Right atrium auricular region (tissue), 2 donors: Measurements from ENCODE around the gene CMTM4. TPM values are rescaled to one million over a fixed set of nuclear protein-coding genes. Genes with fewer than 3 reads are reported as not detected.
"Not testable (repeated sequence)": the region's sequence is repeated elsewhere in the genome, so short reads cannot be mapped to it uniquely, and the experiment has no call there.

Experiments used
- DNase-seq: peaks from one replicate; pipeline ENCODE4 v3.0.0-alpha.2; 2019; ENCODE audit warnings: low spot score
- H3K27ac ChIP-seq, 2 donors: fragments of 200-600 bp; sonication (generic); 1 replicate in 1 of 2; 2 replicates in 1 of 2; pipeline ENCODE4 v1.5.1; 2016 to 2019
- H3K27me3 ChIP-seq, 2 donors: fragments of 200-600 bp; sonication (generic); one replicate each; pipeline versions ENCODE4 v1.5.1 to v1.6.0; 2017 to 2019
- H3K36me3 ChIP-seq: fragments of 200-600 bp; sonication (generic); one replicate; pipeline ENCODE4 v1.5.1; 2016
- H3K4me1 ChIP-seq, 2 donors: fragments of 200-600 bp; sonication (generic); one replicate each; pipeline versions ENCODE4 v1.5.1 to v1.6.0; 2017 to 2019
- H3K4me3 ChIP-seq, 2 donors: fragments of 200-600 bp; sonication (generic); 1 replicate in 1 of 2; 2 replicates in 1 of 2; pipeline ENCODE4 v1.5.1; 2017 to 2019; ENCODE audit warnings: mild to moderate bottlenecking in 1 of 2, moderate library complexity in 1 of 2
- H3K9me3 ChIP-seq, 2 donors: fragments of 200-600 bp; sonication (generic); one replicate each; pipeline ENCODE4 v1.5.1; 2019
- CTCF ChIP-seq, 2 donors: fragments of 200-600 bp; sonication (generic); IDR thresholded peaks; one replicate each; pipeline ENCODE4 v1.5.1; 2019; ENCODE audit warnings: antibody characterized with exemption in 2 of 2
- total RNA-seq, 2 donors: library from RNA; depleted of rRNA; stranded (reverse); fragments of >200 nt; gene quantifications; one replicate each; pipeline ENCODE4 v1.1.0, GENCODE V29; 2016

The CMTM4 gene
- total RNA-seq, 2 donors from 2014 or later: 7.5 to 15.2 TPM

GRCh38 chr16:66690106-66690847 is 6.3 kb downstream of the CMTM4 start:
- H3K4me3 ChIP-seq: no peak overlapping the region

GRCh38 chr16:66689282-66689681 is 7.3 kb downstream of the CMTM4 start:
- no peak for DNase-seq
- no peaks in the 10 kb centered on the region for H3K4me1 ChIP-seq

More at GRCh38 chr16:66690106-66690847, 6.3 kb downstream of the CMTM4 start:
- H3K36me3 ChIP-seq: no peaks in the 10 kb centered on the region
- H3K27me3 ChIP-seq: no peaks in the 10 kb centered on the region
- TF ChIP-seq CTCF (IDR thresholded peaks at IDR 0.05): no peak
- no peak overlapping the region for H3K27ac ChIP-seq
- no peaks in the 10 kb centered on the region for H3K9me3 ChIP-seq
- no peak for DNase-seq
- peaks cover 0 to 4% of the 10 kb centered on the region in 2 donors for H3K4me1 ChIP-seq

GRCh38 chr16:66687906-66688625 is 8.5 kb downstream of the CMTM4 start:
- no peaks in the 10 kb centered on the region for H3K36me3 ChIP-seq
- no peaks in the 10 kb centered on the region for H3K27me3 ChIP-seq
- DNase-seq: no peak
- no peaks in the 10 kb centered on the region for H3K4me1 ChIP-seq
- H3K4me3 ChIP-seq: no peak overlapping the region
- no peaks in the 10 kb centered on the region for H3K9me3 ChIP-seq
- no peak overlapping the region for H3K27ac ChIP-seq
- TF ChIP-seq CTCF (IDR thresholded peaks at IDR 0.05): no peak

More at GRCh38 chr16:66689282-66689681, 7.3 kb downstream of the CMTM4 start:
- Histone ChIP-seq H3K27me3 (no peaks in the 10 kb centered on the region), H3K9me3 (no peaks in the 10 kb centered on the region), H3K4me3 (no peak overlapping the region), H3K27ac (no peak overlapping the region), H3K36me3 (no peaks in the 10 kb centered on the region)
- no peak for TF ChIP-seq CTCF (IDR thresholded peaks at IDR 0.05)

GRCh38 chr16:66685501-66686115 is 10.9 kb downstream of the CMTM4 start:
- not testable (repeated sequence) for H3K4me3 ChIP-seq, DNase-seq, H3K27me3 ChIP-seq, H3K36me3 ChIP-seq, H3K9me3 ChIP-seq, H3K27ac ChIP-seq, H3K4me1 ChIP-seq

- Histone ChIP-seq H3K4me1 (no peaks in the 10 kb centered on the region), H3K9me3 (no peaks in the 10 kb centered on the region), H3K36me3 (no peaks in the 10 kb centered on the region), H3K27ac (no peak overlapping the region), H3K4me3 (no peak overlapping the region), H3K27me3 (no peaks in the 10 kb centered on the region)
- no peak for DNase-seq
- no peak for TF ChIP-seq CTCF (IDR thresholded peaks at IDR 0.05)
Measured at GRCh38 chr16:66682271-66682670, 14.3 kb downstream of the CMTM4 start.

- Histone ChIP-seq H3K36me3 (no peaks in the 10 kb centered on the region), H3K4me1 (no peaks in the 10 kb centered on the region), H3K9me3 (no peaks in the 10 kb centered on the region), H3K4me3 (no peak overlapping the region), H3K27me3 (no peaks in the 10 kb centered on the region), H3K27ac (no peak overlapping the region)
- TF ChIP-seq CTCF (IDR thresholded peaks at IDR 0.05): no peak
- DNase-seq: no peak
Measured at GRCh38 chr16:66681676-66682075, 14.9 kb downstream of the CMTM4 start.
